Calu3 (cell line): ENCODE data around the gene COX7A2. TPM values are rescaled to one million over a fixed set of nuclear protein-coding genes. Genes with fewer than 3 reads are reported as not detected.

Experiments
- BruUV-seq: library from RNA; stranded (reverse); fragments of 400-500 nt; replicated peaks from 2 replicates; lab custom pipeline; 2021; lab: Mats Ljungman, UMichigan
- CTCF ChIA-PET: fragments of 300-600 bp; sonication (Branson Sonifier 250); formaldehyde crosslinking; loops from one replicate; lab custom pipeline; 2022; ENCODE audit warnings: antibody characterized with exemption; lab: Charles Lee
- DNase-seq: peaks from one replicate; pipeline ENCODE4 v3.0.0; 2022
- H3K27ac Mint-ChIP-seq: one replicate; pipeline ENCODE4 v1.8.0; 2022; ENCODE audit warnings: mixed read lengths; ENCODE audit not compliant: unreplicated experiment
- H3K27me3 Mint-ChIP-seq: one replicate; pipeline ENCODE4 v1.8.0; 2022; ENCODE audit warnings: mixed read lengths; ENCODE audit not compliant: unreplicated experiment
- H3K36me3 Mint-ChIP-seq: one replicate; pipeline ENCODE4 v1.8.0; 2022; ENCODE audit warnings: mild to moderate bottlenecking, moderate library complexity, mixed read lengths; ENCODE audit not compliant: insufficient read depth, unreplicated experiment
- H3K4me1 Mint-ChIP-seq: one replicate; pipeline ENCODE4 v1.8.0; 2022; ENCODE audit warnings: mild to moderate bottlenecking, low read depth, mixed read lengths; ENCODE audit not compliant: unreplicated experiment
- H3K4me3 Mint-ChIP-seq: one replicate; pipeline ENCODE4 v1.8.0; 2022; ENCODE audit warnings: mild to moderate bottlenecking, low read depth, moderate library complexity, mixed read lengths; ENCODE audit not compliant: unreplicated experiment
- H3K9me3 Mint-ChIP-seq: one replicate; pipeline ENCODE4 v1.8.0; 2022; ENCODE audit warnings: low read depth, mixed read lengths; ENCODE audit not compliant: unreplicated experiment
- CTCF ChIP-seq: fragments of 200-600 bp; IDR thresholded peaks from one replicate; pipeline ENCODE4 v1.8.0; 2022; ENCODE audit warnings: antibody characterized with exemption; ENCODE audit not compliant: unreplicated experiment
- intact Hi-C: fragments of 100-400 bp; cut with micrococcal nuclease; formaldehyde crosslinking; loops from one replicate; pipeline ENCODE4 v1.10.0; 2022; ENCODE audit not compliant: unreplicated experiment
- total RNA-seq: library from RNA; stranded (reverse); gene quantifications from 2 replicates; pipeline ENCODE4 v1.2.3, GENCODE V29; 2022

The COX7A2 gene
- total RNA-seq, 1 experiment from 2014 or later, result 459 TPM

- H3K27me3 Mint-ChIP-seq, result no peaks in the 10 kb centered on the region
- no peaks in the 10 kb centered on the region for H3K36me3 Mint-ChIP-seq
- H3K27ac Mint-ChIP-seq, result peak overlapping the region; percentile 22
- BruUV-seq, result no TSS peak
- intact Hi-C loops, result no loop called here
- no peaks in the 10 kb centered on the region for H3K9me3 Mint-ChIP-seq
- TF ChIP-seq CTCF, result no peak
- no peak overlapping the region for H3K4me3 Mint-ChIP-seq
- H3K4me1 Mint-ChIP-seq, result peaks cover 54% of the 10 kb centered on the region
- DNase-seq, result no peak
- CTCF ChIA-PET, result no interaction called here
These were observed 31.5 kb upstream of the COX7A2 start for GRCh38 chr6:75275067-75275466.

GRCh38 chr6:75273009-75273408, 29.4 kb upstream of the COX7A2 start:
- no peak for DNase-seq
- CTCF ChIA-PET, result no interaction called here
- H3K4me1 Mint-ChIP-seq, result peaks cover 57% of the 10 kb centered on the region
- no peak overlapping the region for H3K4me3 Mint-ChIP-seq
- H3K9me3 Mint-ChIP-seq, result no peaks in the 10 kb centered on the region
- no peaks in the 10 kb centered on the region for H3K27me3 Mint-ChIP-seq
- no peaks in the 10 kb centered on the region for H3K36me3 Mint-ChIP-seq
- no peak overlapping the region for H3K27ac Mint-ChIP-seq
- BruUV-seq, result no TSS peak
- intact Hi-C loops, result no loop called here
- TF ChIP-seq CTCF, result no peak

- H3K36me3 Mint-ChIP-seq, result no peaks in the 10 kb centered on the region
- no peak overlapping the region for H3K4me3 Mint-ChIP-seq
- no peaks in the 10 kb centered on the region for H3K27me3 Mint-ChIP-seq
- no peak for TF ChIP-seq CTCF
- peaks cover 54% of the 10 kb centered on the region for H3K4me1 Mint-ChIP-seq
- no TSS peak for BruUV-seq
- intact Hi-C loops, result no loop called here
- DNase-seq, result no peak
- no peaks in the 10 kb centered on the region for H3K9me3 Mint-ChIP-seq
- CTCF ChIA-PET, result interaction anchor here (1.0 kb wide), 1 partner anchor 12 kb away, joined by 3 read pairs; the partner anchor contains the start of gene TMEM30A
- no peak overlapping the region for H3K27ac Mint-ChIP-seq
These were observed 28.7 kb upstream of the COX7A2 start for GRCh38 chr6:75272145-75272840.

- H3K27me3 Mint-ChIP-seq, result no peaks in the 10 kb centered on the region
- CTCF ChIA-PET, result no interaction called here
- no peak overlapping the region for H3K4me3 Mint-ChIP-seq
- DNase-seq, result no peak
- no peaks in the 10 kb centered on the region for H3K36me3 Mint-ChIP-seq
- peak overlapping the region; percentile 81 for H3K27ac Mint-ChIP-seq
- BruUV-seq, result no TSS peak
- intact Hi-C loops, result no loop called here
- no peak for TF ChIP-seq CTCF
- H3K4me1 Mint-ChIP-seq, result peaks cover 25% of the 10 kb centered on the region
- H3K9me3 Mint-ChIP-seq, result no peaks in the 10 kb centered on the region
These were observed 25.4 kb upstream of the COX7A2 start for GRCh38 chr6:75268988-75269354.
